K562 treated with DMSO at 1 percent for 48 hours (cell line): ENCODE data around the gene AKAP6. TPM values are rescaled to one million over a fixed set of nuclear protein-coding genes. Genes with fewer than 3 reads are reported as not detected.

Source experiments
- total RNA-seq: library from RNA; unstranded; fragments of 300-600 nt; gene quantifications from 2 replicates; pipeline ENCODE4 v1.2.3, GENCODE V29; 2022; ENCODE audit warnings: low replicate concordance; ENCODE audit errors: extremely low read depth

AKAP6 gene, protein sequence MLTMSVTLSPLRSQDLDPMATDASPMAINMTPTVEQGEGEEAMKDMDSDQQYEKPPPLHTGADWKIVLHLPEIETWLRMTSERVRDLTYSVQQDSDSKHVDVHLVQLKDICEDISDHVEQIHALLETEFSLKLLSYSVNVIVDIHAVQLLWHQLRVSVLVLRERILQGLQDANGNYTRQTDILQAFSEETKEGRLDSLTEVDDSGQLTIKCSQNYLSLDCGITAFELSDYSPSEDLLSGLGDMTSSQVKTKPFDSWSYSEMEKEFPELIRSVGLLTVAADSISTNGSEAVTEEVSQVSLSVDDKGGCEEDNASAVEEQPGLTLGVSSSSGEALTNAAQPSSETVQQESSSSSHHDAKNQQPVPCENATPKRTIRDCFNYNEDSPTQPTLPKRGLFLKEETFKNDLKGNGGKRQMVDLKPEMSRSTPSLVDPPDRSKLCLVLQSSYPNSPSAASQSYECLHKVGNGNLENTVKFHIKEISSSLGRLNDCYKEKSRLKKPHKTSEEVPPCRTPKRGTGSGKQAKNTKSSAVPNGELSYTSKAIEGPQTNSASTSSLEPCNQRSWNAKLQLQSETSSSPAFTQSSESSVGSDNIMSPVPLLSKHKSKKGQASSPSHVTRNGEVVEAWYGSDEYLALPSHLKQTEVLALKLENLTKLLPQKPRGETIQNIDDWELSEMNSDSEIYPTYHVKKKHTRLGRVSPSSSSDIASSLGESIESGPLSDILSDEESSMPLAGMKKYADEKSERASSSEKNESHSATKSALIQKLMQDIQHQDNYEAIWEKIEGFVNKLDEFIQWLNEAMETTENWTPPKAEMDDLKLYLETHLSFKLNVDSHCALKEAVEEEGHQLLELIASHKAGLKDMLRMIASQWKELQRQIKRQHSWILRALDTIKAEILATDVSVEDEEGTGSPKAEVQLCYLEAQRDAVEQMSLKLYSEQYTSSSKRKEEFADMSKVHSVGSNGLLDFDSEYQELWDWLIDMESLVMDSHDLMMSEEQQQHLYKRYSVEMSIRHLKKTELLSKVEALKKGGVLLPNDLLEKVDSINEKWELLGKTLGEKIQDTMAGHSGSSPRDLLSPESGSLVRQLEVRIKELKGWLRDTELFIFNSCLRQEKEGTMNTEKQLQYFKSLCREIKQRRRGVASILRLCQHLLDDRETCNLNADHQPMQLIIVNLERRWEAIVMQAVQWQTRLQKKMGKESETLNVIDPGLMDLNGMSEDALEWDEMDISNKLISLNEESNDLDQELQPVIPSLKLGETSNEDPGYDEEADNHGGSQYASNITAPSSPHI (N-terminal part only)
- not detected in 2 replicates for total RNA-seq

DNA sequence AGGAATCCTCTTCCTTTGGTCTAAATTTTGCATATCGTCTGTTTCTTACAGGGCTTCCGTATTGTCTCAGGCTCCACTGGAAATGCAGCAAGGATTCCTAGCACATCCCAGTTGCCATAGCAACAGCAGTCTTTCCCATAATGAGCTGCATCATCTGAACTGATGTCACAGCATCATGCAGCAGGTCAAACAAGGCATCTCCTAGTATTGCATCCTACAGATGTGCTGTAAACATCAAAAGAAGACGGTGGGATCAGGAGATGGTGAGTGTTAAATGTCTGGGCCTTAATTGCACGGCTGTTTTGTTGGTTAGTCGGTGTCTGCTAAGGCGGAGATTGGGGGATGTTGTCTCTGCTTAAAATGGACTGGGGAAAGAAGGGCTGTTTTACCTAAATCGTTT lies at the start of gene AKAP6:
TSS of gene AKAP6 (plus strand) at position 153 of the 400 bp plus-strand sequence. CDS start 104,196 bp downstream, outside the sequence.

Other genes starting within 250 kb of the AKAP6 start
- gene RNU6-7, start 127.3 kb upstream of the AKAP6 start, total RNA-seq: not detected in 2 replicates
- not detected in 2 replicates for gene RNU6-8, start 126.0 kb upstream of the AKAP6 start, total RNA-seq